HG03521 (cell line): ENCODE measurements around the gene TMEM18.

Source experiments
- ATAC-seq: cut with Tn5 transposase; IDR thresholded peaks from one replicate; pipeline ENCODE4 v1.9.1; 2021; ENCODE audit warnings: mild to moderate bottlenecking, moderate library complexity; ENCODE audit not compliant: unreplicated experiment

Gene TMEM18

GRCh38 chr2:673615-674320, 3.4 kb downstream of the TMEM18 start:
- no peak for ATAC-seq

GRCh38 chr2:673016-673415, 4.2 kb downstream of the TMEM18 start:
- no peak for ATAC-seq

GRCh38 chr2:672606-672905, 4.7 kb downstream of the TMEM18 start:
- no peak for ATAC-seq

GRCh38 chr2:671787-672605, 5.2 kb downstream of the TMEM18 start:
- ATAC-seq: no peak

GRCh38 chr2:671072-671471, 6.1 kb downstream of the TMEM18 start:
- ATAC-seq: no peak

- no peak for ATAC-seq
These were observed 6.6 kb downstream of the TMEM18 start for GRCh38 chr2:670637-671036.

GRCh38 chr2:669323-669722, 7.9 kb downstream of the TMEM18 start:
- ATAC-seq: no peak

- ATAC-seq: no peak
These were observed 9.2 kb downstream of the TMEM18 start for GRCh38 chr2:668000-668398.

GRCh38 chr2:667332-667999, 9.7 kb downstream of the TMEM18 start:
- no peak for ATAC-seq

- no peak for ATAC-seq
These were observed 10.8 kb downstream of the TMEM18 start for GRCh38 chr2:666441-666840.

GRCh38 chr2:665340-666073, 11.7 kb downstream of the TMEM18 start:
- no peak for ATAC-seq

- no peak for ATAC-seq
These were observed 13.1 kb downstream of the TMEM18 start for GRCh38 chr2:664063-664462.

- no peak for ATAC-seq
These were observed 14.0 kb downstream of the TMEM18 start for GRCh38 chr2:663221-663620.

- no peak for ATAC-seq
These were observed 15.9 kb downstream of the TMEM18 start for GRCh38 chr2:661360-661635.

GRCh38 chr2:660586-661359, 16.4 kb downstream of the TMEM18 start:
- ATAC-seq: no peak

GRCh38 chr2:660029-660428, 17.2 kb downstream of the TMEM18 start:
- ATAC-seq: no peak

GRCh38 chr2:658426-658825, 18.8 kb downstream of the TMEM18 start:
- ATAC-seq: no peak

GRCh38 chr2:657766-658165, 19.4 kb downstream of the TMEM18 start:
- no peak for ATAC-seq

- no peak for ATAC-seq
These were observed 20.5 kb downstream of the TMEM18 start for GRCh38 chr2:656676-657075.

- ATAC-seq: no peak
These were observed 21.6 kb downstream of the TMEM18 start for GRCh38 chr2:655626-656025.

- no peak for ATAC-seq
These were observed 22.3 kb downstream of the TMEM18 start for GRCh38 chr2:654896-655295.
